ENCODE results near the gene MYMK.

MYMK gene

GRCh38 chr9:133535306-133535877 is 10.6 kb upstream of the MYMK start:
- DNase-seq (ENCODE audit: low spot score): no peak

DNA sequence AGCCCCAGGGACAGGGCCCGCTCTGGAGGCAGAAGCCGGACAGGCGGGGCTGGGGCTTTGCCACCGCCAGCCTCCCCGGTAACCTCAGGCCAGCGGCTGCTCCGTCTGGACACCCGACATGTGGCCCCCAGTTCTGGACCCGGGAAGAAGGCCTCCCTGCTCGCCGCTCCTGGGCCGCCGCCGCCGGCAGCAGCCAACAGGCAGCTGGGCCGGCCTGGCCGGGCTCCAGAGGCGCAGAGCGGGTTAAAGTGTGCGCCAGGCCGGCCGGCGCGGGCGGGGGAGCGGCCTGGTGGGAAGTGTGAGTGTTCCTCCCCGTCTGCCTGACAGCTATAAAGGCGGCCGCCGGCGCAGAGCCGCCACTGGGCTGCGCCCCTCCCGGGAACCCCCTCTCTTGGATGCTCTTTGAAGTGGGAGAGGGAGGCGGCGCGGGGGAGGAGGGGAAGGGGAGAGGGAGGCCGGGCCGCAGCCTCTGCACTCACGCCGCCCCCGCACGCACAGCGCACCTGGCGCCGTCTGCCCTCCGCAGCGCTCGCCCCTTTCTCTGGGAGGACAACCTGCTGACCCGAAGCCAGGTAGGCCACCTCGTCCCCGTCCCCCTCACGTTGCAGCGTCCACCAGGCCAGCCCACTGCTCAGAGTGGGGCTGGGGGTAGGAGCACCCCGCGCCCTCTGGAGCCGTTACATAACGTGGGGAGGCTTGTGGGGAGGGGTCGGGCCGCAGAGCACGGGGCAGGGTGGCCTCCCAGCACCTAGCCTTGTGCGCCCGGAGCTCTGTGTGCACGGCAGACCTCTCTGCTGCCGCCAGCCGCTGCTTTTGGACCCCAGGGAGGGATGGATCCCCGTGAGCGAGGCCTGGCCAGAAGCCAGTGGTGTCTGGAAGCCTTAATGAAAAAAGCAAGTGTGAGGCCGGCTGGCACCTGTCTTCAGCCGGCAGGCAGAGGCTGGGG is 9.9 kb upstream of the MYMK start, which contains the start of gene ADAMTSL2:
Gene ADAMTSL2 (plus strand): TSS at position 359 of the 946 bp plus-strand sequence. CDS start 2,009 bp downstream, outside the sequence.
- peak; percentile 31 for DNase-seq (ENCODE audit: low spot score)

DNA sequence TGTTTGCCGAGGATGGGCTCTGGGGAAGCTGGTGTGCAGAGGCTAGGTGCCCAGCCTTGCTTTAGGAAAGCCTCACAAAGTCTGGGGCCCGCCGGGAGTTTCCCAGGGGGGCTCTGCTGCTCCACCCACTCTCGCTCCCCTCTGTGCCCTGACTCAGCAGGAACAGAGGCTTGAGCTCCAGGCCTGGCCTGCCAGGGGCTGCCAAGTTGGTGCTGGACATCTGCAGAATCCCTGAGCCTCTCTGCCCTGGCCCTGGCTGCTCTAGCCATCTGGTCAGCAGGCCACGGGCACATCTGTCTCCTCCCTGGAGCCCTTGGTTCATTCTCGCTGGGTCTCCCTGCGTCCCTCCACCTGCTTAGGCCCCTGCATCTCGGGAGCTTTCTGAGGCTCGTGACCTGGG is 9.1 kb upstream of the MYMK start:
- DNase-seq (ENCODE audit: low spot score): no peak

- peak; percentile 63 for DNase-seq (ENCODE audit: low spot score)
Observed at GRCh38 chr9:133532937-133533668, 8.3 kb upstream of the MYMK start.

DNA sequence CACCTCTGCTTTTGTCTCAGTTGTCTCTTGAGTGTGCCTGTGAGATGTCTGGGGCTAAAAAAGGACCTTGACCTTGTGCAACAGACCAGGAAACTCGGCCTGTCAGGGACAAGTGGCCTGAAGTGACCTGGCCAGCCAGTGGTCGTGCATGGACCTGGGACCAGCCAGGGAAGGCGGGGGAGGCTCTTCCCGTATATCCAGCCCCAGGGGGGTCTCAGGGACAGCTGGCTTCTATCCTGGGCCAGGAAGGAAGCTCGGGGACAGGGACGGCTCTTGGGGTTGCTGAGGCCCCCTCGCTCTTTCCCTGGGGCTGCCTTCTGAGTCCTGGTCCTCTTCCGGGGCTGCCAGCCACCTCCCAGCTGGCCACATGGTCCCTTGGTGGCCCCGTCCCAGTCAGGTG is 6.5 kb upstream of the MYMK start:
- DNase-seq (ENCODE audit: low spot score): no peak

DNA sequence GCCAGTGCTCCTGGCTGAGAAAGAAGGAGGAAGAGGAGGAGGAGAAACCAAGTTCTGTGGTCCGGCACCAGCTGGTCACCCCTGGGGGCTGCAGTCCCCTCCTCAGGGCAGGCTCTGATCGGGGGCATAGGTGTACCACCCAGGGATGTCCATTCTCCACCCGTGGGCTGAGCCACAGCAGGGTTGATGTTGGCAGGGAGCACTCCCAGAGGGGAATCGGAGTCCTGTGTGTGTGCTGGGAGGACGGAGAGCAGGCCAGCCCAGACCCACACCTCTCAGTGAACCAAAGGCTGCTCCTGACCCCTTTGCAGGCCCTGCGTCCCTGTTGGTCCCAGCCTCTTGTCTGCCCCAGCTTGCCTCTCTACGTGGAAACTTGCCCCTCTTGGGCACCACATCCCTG is 5.1 kb upstream of the MYMK start:
- DNase-seq (ENCODE audit: low spot score): no peak

GRCh38 chr9:133529457-133529856 is 4.7 kb upstream of the MYMK start:
- no peak for DNase-seq (ENCODE audit: low spot score)

DNA sequence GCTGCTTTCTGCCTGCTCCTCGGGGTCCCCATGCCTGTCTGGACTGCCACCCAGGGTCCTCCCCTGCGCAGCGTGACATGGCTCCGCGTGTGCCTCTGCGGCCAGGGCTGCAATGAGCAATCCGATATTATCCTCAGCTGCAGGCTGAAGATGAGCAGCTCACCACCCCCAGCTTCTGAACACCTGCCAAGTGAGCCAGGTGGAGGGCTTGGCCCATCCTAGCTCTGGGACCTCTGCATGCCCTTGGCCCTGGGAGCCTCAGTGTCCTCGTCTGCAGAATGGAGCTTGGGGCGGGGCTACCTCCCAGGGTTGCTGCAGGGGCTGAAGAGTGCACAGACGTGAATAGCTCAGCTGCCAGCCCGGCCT is 4.1 kb upstream of the MYMK start:
- DNase-seq (ENCODE audit: low spot score): no peak

DNA sequence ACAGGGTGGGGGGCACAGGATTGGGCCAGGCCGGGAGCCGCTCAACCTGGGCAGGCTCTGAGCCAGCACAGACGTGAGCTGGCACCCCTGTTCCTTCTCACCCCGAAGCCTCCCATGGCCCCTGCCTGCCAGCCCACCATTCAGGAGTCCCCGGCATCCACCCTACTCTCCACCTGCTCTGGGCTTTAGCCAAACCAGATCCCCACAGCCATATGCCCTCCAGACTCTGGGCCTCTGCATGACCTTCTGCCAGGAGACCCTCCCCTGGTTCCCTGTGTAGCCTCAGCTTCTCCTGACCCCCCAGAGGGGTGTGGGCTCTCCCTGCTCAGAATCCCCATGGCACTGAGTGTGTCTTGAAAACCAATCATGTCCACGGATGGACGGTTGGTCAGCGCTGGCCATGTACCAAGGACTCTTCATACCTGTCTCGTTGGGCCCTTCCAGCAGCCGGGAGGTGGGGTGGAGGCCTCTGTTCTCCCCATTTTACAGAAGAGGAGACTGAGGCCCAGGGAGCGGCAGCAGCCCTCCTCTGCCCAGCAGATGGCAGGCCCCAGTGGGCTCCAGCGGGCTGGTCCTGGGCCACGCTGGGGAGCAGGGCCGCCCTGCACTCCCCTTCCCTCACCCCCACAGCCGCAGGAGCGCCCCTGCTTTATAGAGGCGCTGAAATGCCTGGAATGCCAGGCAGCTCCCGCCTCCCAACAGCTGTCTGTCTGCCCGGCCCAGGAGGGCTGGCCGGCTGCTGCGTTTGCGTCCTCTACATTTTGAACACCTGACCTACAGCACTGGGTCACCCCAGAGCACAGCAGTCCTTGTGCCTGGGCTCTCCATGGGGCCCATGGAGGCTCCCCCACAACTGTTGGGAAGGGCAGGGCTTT is 3.5 kb upstream of the MYMK start:
- no peak for DNase-seq (ENCODE audit: low spot score)

- DNase-seq (ENCODE audit: low spot score): no peak
Observed at GRCh38 chr9:133527444-133527920, 2.7 kb upstream of the MYMK start.

DNA sequence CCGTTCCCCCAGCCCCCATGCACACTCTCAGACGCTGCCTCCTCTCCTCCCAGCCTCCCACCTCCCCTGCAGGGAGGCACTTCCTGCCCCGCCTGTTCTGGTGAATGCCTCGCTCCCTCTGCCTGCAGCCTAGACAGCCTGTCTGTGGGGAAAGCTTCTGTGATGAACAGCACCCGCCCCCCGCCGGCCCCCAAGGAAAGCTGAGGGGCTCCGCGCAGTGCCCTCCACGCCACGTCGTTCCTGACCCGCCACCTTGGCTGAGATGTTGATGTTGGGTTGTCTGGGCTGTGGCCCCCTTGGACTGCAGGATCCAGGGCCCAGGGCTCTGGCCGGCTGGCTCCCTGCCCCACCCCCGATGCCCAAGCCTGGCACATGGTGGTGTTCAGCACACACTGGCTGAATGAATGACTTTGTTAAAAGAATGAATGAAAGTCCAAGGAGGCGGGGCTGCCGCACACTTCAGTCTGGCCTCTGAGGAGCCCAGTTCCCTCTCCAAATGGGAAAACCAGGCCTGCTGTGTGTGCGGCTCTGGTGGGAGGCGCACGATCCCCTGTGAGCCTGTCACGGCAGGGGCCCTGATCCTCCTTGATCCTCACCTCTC is 2.1 kb upstream of the MYMK start:
- no peak for DNase-seq (ENCODE audit: low spot score)

DNA sequence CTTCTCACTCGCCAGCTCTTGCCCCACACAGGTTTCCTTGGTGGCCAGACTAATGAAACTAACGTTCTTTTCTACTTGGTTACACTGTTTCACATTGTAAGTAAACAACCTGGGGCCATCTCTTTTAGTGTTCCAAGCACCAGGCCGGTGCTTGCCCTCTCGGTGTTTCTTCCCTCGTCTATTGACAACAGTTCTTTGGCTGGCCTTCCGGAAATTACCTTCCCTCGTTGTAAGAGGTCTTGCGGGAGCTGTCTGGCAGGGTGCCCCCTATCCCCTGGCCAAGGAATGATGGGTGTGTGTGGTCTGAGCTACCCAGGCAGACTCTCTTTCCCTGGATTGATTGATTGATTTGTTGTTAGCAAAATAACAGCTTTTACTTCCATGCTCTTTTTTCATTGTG is 918 bp upstream of the MYMK start:
- DNase-seq (ENCODE audit: low spot score): no peak

- no peak for DNase-seq (ENCODE audit: low spot score)
Observed at GRCh38 chr9:133524146-133524545, 613 bp downstream of the MYMK start.

GRCh38 chr9:133523106-133523505 is 1.7 kb downstream of the MYMK start:
- DNase-seq (ENCODE audit: low spot score): no peak

- no peak for DNase-seq (ENCODE audit: low spot score)
Observed at GRCh38 chr9:133522073-133522910, 2.5 kb downstream of the MYMK start.

- no peak for DNase-seq (ENCODE audit: low spot score)
Observed at GRCh38 chr9:133521122-133522072, 3.4 kb downstream of the MYMK start.

- DNase-seq (ENCODE audit: low spot score): no peak
Observed at GRCh38 chr9:133520121-133520835, 4.5 kb downstream of the MYMK start.

- DNase-seq (ENCODE audit: low spot score): no peak
Observed at GRCh38 chr9:133519693-133520092, 5.1 kb downstream of the MYMK start.

All from CD4-positive, alpha-beta T cell treated with Interleukin-2 at 100 ng/mL for 4 hours (primary cell).